ENCODE data around the gene TCF23. TPM values are rescaled to one million over a fixed set of nuclear protein-coding genes. Genes with fewer than 3 reads are reported as not detected.

The TCF23 gene
- total RNA-seq, 2 donors from 2014 or later = not detected

DNA sequence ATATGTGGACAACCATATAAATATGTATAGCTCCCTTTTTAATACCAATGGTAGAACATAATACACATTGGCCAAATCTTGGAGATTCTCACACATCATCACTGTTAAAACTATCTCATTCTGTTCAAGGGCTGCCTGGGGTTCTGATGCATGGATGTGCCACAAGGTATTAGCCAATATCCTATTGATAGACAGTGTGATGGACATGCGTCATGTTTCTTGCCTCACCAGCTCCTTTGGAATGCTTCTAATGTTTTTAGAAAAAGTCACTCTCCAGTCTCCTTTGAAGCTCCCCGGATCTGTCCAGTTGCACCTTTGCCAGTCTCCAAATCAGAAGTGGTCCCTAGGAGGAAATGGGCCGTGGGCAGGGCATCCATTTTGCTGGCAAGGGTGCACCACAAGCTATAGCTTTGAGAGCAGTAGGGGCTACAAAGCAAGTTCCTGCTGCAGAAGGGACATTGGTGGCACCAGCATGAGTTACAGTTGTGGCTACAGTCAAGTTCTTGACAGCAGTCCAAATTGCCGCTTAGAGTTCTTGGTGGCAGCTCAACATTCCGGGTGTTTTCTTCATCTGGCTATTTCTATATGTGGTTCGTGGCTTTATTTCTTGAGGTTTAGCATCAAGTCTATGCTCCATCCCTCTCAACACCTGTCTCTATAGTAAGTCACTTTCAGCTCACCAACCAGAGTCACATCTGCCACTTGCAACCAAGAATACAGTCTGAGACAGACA lies 38.0 kb downstream of the TCF23 start:
- peaks cover 12% of the 10 kb centered on the region for H3K9me3 Mint-ChIP-seq
- no peak overlapping the region for H3K9ac ChIP-seq (ENCODE audit: extremely low read depth, low read length, poor library complexity, severe bottlenecking)
- no peak overlapping the region for H3K4me3 ChIP-seq (ENCODE audit: low read length)
- H3K27me3 ChIP-seq (ENCODE audit: control insufficient read depth, insufficient read depth, low read length, poor library complexity, severe bottlenecking) = no peaks in the 10 kb centered on the region
- no peak overlapping the region for H3K27ac ChIP-seq (ENCODE audit: low read depth, low read length)
- TF ChIP-seq, protein P1, sequence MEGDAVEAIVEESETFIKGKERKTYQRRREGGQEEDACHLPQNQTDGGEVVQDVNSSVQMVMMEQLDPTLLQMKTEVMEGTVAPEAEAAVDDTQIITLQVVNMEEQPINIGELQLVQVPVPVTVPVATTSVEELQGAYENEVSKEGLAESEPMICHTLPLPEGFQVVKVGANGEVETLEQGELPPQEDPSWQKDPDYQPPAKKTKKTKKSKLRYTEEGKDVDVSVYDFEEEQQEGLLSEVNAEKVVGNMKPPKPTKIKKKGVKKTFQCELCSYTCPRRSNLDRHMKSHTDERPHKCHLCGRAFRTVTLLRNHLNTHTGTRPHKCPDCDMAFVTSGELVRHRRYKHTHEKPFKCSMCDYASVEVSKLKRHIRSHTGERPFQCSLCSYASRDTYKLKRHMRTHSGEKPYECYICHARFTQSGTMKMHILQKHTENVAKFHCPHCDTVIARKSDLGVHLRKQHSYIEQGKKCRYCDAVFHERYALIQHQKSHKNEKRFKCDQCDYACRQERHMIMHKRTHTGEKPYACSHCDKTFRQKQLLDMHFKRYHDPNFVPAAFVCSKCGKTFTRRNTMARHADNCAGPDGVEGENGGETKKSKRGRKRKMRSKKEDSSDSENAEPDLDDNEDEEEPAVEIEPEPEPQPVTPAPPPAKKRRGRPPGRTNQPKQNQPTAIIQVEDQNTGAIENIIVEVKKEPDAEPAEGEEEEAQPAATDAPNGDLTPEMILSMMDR (conservative IDR thresholded peaks at IDR 0.05) = no peak
- no peaks in the 10 kb centered on the region for H3K9me3 ChIP-seq (ENCODE audit: control insufficient read depth, low read length)
- no peaks in the 10 kb centered on the region for H3K4me1 ChIP-seq (ENCODE audit: control insufficient read depth, insufficient read depth, low read length)
- H3K36me3 ChIP-seq (ENCODE audit: control insufficient read depth, insufficient read depth, low read length) = no peaks in the 10 kb centered on the region
- H3K4me3 Mint-ChIP-seq = no peak overlapping the region
- 78 to 97% methylated on average over 3 to 6 of the region's 6 CpGs for WGBS, 2 experiments (ENCODE audit: insufficient coverage in 1 of 2, insufficient read length in 1 of 2)
- H3K4me1 Mint-ChIP-seq = peaks cover 8% of the 10 kb centered on the region
- no peaks in the 10 kb centered on the region for H3K27me3 Mint-ChIP-seq (ENCODE audit: insufficient read depth)
- DNase-seq = no peak
- no peaks in the 10 kb centered on the region for H3K36me3 Mint-ChIP-seq (ENCODE audit: low read depth)
- H3K27ac Mint-ChIP-seq = no peak overlapping the region

DNA sequence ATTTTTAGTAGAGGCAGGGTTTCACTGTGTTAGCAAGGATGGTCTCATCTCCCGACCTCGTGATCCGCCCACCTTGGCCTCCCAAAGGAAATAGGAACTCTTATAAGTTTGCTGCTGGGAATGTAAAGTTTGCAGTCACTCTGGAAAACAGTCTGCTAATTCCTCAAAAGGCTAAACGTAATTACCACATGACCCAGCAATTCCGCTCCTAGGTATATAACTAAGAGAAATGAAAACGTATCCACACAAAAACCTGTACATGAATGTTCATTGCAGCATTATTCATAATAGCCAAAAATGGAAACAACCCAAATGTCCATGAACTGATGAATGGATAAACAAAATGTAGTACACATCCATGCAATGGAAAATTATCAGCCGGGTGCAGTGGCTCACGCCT lies 41.2 kb downstream of the TCF23 start:
- Histone ChIP-seq H3K9ac (ENCODE audit: extremely low read depth, low read length, poor library complexity, severe bottlenecking) (no peak overlapping the region), H3K9me3 (ENCODE audit: control insufficient read depth, low read length) (no peaks in the 10 kb centered on the region), H3K27ac (ENCODE audit: low read depth, low read length) (no peak overlapping the region), H3K36me3 (ENCODE audit: control insufficient read depth, insufficient read depth, low read length) (no peaks in the 10 kb centered on the region), H3K4me3 (ENCODE audit: low read length) (no peak overlapping the region), H3K27me3 (ENCODE audit: control insufficient read depth, insufficient read depth, low read length, poor library complexity, severe bottlenecking) (no peaks in the 10 kb centered on the region), H3K4me1 (ENCODE audit: control insufficient read depth, insufficient read depth, low read length) (no peaks in the 10 kb centered on the region)
- no peak overlapping the region for H3K27ac Mint-ChIP-seq
- H3K4me3 Mint-ChIP-seq = no peak overlapping the region
- H3K4me1 Mint-ChIP-seq = peaks cover 12% of the 10 kb centered on the region
- 95 to 100% methylated on average over 3 to 8 of the region's 8 CpGs for WGBS, 2 experiments (ENCODE audit: insufficient coverage in 1 of 2, insufficient read length in 1 of 2)
- TF ChIP-seq, protein P1 (conservative IDR thresholded peaks at IDR 0.05) = no peak
- peaks cover 12% of the 10 kb centered on the region for H3K9me3 Mint-ChIP-seq
- H3K27me3 Mint-ChIP-seq (ENCODE audit: insufficient read depth) = no peaks in the 10 kb centered on the region
- H3K36me3 Mint-ChIP-seq (ENCODE audit: low read depth) = no peaks in the 10 kb centered on the region
- DNase-seq = no peak

DNA sequence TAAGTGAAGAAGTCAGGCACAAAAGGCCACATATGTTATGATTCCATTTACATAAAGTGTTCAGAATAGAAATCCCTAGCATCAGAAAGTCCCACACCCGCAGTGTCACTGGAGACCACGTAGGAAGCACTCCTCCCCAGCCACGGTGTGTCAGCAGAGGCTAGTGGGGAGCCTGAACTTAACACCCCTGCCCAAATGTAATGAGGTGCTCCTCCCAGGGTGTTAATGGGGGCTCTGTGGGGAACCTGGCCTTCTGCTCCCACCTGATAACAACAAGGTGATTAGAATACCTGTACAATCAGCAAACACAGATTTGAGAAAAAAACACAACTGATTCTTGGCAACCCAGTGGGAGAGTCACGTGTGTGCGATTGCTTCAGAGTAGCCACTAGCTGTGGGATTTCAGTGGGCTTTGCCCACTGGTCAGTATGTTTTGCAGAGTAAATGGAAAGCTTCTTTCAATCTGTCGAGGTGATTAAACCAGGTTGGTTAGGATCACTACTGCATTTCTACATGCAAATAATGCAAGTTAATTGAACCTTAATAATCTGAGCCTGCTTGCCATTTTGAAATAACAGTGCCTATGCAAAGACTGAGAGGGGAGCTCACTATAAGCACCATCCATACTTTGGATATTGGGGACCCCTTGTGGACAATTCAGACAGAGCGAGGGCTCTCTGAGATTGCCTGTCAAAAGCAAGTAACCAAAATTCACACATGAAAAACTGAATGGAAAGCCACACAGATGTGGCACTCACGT lies 42.4 kb downstream of the TCF23 start:
- H3K27me3 Mint-ChIP-seq (ENCODE audit: insufficient read depth) = no peaks in the 10 kb centered on the region
- Histone ChIP-seq H3K36me3 (ENCODE audit: control insufficient read depth, insufficient read depth, low read length) (no peaks in the 10 kb centered on the region), H3K4me3 (ENCODE audit: low read length) (no peak overlapping the region), H3K27me3 (ENCODE audit: control insufficient read depth, insufficient read depth, low read length, poor library complexity, severe bottlenecking) (no peaks in the 10 kb centered on the region), H3K9ac (ENCODE audit: extremely low read depth, low read length, poor library complexity, severe bottlenecking) (no peak overlapping the region), H3K4me1 (ENCODE audit: control insufficient read depth, insufficient read depth, low read length) (no peaks in the 10 kb centered on the region), H3K9me3 (ENCODE audit: control insufficient read depth, low read length) (no peaks in the 10 kb centered on the region), H3K27ac (ENCODE audit: low read depth, low read length) (no peak overlapping the region)
- peak; percentile 81 for DNase-seq
- H3K27ac Mint-ChIP-seq = peak overlapping the region; percentile 13
- H3K4me1 Mint-ChIP-seq = peaks cover 10% of the 10 kb centered on the region
- no peak overlapping the region for H3K4me3 Mint-ChIP-seq
- no peaks in the 10 kb centered on the region for H3K36me3 Mint-ChIP-seq (ENCODE audit: low read depth)
- H3K9me3 Mint-ChIP-seq = peaks cover 12% of the 10 kb centered on the region
- WGBS, 2 experiments (ENCODE audit: insufficient coverage in 1 of 2, insufficient read length in 1 of 2) = 59 to 61% methylated on average over 7 to 8 of the region's 8 CpGs
- TF ChIP-seq, protein P1 (conservative IDR thresholded peaks at IDR 0.05) = peak; percentile 82

Data from endodermal cell (in vitro differentiated cells).